Colonic mucosa (tissue), 4 donors: ENCODE measurements around the gene HEATR9. TPM values are rescaled to one million over a fixed set of nuclear protein-coding genes. Genes with fewer than 3 reads are reported as not detected.
"Not testable (repeated sequence)": the region's sequence is repeated elsewhere in the genome, so short reads cannot be mapped to it uniquely, and the experiment has no call there.

Source experiments
- DNase-seq: peaks from one replicate; pipeline ENCODE4 v3.0.0-alpha.2; 2020
- H3K27ac ChIP-seq: fragments of 200-600 bp; one replicate; pipeline ENCODE4 v1.8.0; 2021
- H3K27me3 ChIP-seq: fragments of 200-600 bp; one replicate; pipeline ENCODE4 v1.8.0; 2021
- H3K36me3 ChIP-seq: fragments of 200-600 bp; one replicate; pipeline ENCODE4 v1.8.0; 2021
- H3K4me1 ChIP-seq: fragments of 200-600 bp; one replicate; pipeline ENCODE4 v1.8.0; 2021; ENCODE audit warnings: mild to moderate bottlenecking
- H3K4me3 ChIP-seq: fragments of 200-600 bp; one replicate; pipeline ENCODE4 v1.8.0; 2021
- H3K9ac ChIP-seq, 2 donors: one replicate each; pipeline ENCODE4 v1.7.0; 2013; ENCODE audit warnings: control low read depth in 2 of 2, low read depth in 2 of 2, low read length in 2 of 2
- H3K9me3 ChIP-seq: fragments of 200-600 bp; one replicate; pipeline ENCODE4 v1.8.0; 2021
- intact Hi-C: fragments of 100-400 bp; cut with DNase I; formaldehyde crosslinking; loops from one replicate; pipeline ENCODE4 v1.14.1; 2022
- total RNA-seq, 2 donors: library from RNA; stranded (reverse); fragmentation: NEBNext Ultra II Directional in 1 of 2; extraction: Animal tissue kit (Norgen Biotek cat#: 25700) in 1 of 2; gene quantifications; one replicate each; pipeline ENCODE4 v1.2.1, GENCODE V29; 2021
- TF ChIP-seq, protein P1 (sequence below): fragments of 200-600 bp; IDR thresholded peaks from one replicate; pipeline ENCODE4 v1.8.0; 2022; ENCODE audit warnings: antibody characterized with exemption, mild to moderate bottlenecking
- donor health status: healthy.
- donor health status: DM: no; HTN: no; CAD: no.
- donor health status: DM: no; HTN: no; CAD: no.

Gene HEATR9
- total RNA-seq, 2 donors from 2014 or later: not detected

DNA sequence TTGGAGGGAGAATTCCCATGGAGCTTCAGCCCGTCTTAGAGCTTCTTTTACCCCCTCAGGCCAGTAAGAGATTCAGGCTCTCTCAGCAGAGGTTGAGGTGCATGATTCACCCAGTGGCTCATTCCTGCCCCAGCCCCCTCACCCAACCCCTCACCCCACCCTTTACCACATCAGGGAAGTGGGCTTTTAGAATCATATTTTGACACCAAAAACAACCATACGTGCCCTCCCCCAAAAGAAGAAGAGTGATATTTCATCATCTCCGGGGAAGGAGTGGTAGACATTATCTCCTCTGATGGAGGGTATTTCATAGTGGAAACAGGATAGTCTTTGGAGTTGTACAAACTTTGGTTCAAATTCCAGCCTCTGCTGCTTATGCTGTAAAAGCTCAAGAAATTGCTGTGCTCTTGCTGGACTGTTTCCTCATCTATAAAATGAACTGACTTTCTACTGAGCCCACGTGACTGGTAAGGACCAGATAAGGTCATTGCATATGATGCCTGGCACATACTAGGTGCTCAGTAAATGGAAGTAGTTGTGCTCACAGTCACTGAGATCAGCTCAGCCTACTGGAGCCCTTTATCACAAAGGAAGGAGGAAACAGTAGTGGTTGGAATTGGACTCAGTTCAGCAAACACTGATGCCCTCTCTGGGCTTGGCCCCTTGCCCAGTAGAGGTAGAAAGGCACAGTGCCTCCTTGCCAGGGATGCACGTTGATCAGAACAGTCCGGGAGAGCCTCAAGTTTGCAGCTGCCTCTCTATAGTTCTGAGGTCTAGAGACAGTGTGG, 29.8 kb upstream of the HEATR9 start:
- TF ChIP-seq, protein P1, sequence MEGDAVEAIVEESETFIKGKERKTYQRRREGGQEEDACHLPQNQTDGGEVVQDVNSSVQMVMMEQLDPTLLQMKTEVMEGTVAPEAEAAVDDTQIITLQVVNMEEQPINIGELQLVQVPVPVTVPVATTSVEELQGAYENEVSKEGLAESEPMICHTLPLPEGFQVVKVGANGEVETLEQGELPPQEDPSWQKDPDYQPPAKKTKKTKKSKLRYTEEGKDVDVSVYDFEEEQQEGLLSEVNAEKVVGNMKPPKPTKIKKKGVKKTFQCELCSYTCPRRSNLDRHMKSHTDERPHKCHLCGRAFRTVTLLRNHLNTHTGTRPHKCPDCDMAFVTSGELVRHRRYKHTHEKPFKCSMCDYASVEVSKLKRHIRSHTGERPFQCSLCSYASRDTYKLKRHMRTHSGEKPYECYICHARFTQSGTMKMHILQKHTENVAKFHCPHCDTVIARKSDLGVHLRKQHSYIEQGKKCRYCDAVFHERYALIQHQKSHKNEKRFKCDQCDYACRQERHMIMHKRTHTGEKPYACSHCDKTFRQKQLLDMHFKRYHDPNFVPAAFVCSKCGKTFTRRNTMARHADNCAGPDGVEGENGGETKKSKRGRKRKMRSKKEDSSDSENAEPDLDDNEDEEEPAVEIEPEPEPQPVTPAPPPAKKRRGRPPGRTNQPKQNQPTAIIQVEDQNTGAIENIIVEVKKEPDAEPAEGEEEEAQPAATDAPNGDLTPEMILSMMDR: no peak
- H3K36me3 ChIP-seq: no peaks in the 10 kb centered on the region
- no peaks in the 10 kb centered on the region for H3K9me3 ChIP-seq
- no peak overlapping the region for H3K4me3 ChIP-seq
- intact Hi-C loops: no loop called here
- no peak overlapping the region for H3K9ac ChIP-seq
- H3K27me3 ChIP-seq: no peaks in the 10 kb centered on the region
- DNase-seq: peak; percentile 46
- H3K4me1 ChIP-seq: no peaks in the 10 kb centered on the region
- no peak overlapping the region for H3K27ac ChIP-seq

DNA sequence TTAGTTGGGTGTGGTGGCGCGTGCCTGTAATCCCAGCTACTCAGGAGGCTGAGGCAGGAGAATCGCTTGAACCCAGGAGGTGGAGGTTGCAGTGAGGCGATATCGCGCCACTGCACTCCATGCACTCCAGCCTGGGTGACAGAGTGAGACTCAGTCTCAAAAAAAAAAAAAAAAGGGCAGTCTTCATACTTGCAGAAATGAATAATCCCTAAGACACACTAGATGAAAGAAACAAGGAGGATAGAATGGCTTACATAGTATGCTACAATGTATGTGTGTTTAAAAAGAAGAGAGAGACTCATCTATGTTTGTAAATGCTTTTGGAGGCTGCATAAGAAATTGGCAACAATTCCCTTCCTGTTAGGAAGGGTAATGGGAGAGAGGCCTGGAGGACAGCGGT, 29.1 kb upstream of the HEATR9 start:
- H3K27me3 ChIP-seq, H3K9me3 ChIP-seq, H3K4me1 ChIP-seq, DNase-seq, H3K9ac ChIP-seq, H3K36me3 ChIP-seq, H3K27ac ChIP-seq, H3K4me3 ChIP-seq, intact Hi-C loops: not testable (repeated sequence)

DNA sequence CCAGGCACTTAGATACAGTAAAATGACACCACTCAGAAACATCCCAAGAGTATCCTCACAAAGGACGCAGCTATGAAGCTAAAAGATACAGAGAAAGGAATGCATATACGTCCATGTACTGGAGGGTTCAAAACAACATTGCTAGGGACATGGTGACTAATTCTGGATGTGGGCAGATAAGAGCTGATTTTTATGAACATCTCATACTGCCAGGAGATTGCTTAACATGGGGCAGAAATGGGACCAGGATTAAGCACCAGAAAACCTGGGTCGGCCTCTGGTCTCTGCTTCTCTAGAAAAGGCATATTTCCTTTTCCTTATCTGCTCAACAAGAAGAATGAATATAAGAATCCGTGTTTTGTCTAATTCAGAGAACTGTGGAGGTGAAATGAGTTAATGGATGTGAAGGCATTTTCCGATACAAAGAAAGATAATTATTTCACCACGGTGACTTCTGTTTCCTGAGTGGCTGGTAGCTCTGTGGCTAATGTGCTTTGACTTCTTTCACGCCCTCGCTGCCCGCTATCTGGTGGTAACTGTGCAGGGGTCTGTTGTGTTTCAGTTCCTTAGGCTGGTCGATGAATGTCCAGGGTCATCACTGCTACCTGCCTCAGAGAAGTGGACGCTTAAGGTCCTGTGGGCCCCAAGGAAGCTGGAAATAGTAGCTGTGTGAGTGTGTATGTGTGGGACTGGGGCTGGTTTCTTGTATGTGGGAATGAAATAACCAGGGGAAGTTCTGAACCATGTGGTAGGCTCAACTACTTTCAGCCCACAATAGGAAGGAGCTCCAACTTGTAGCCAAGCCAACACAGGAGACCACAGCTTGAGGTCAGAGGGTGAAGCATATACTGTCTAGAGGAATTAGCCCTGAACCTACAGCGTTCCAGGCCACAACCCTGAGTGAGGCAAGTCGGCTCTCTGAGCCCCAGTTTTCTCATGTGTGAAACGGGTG, 27.2 kb upstream of the HEATR9 start:
- TF ChIP-seq, protein P1: no peak
- no peaks in the 10 kb centered on the region for H3K27me3 ChIP-seq
- H3K36me3 ChIP-seq: no peaks in the 10 kb centered on the region
- no peak overlapping the region for H3K27ac ChIP-seq
- no peaks in the 10 kb centered on the region for H3K4me1 ChIP-seq
- no peak for DNase-seq
- intact Hi-C loops: no loop called here
- no peak overlapping the region for H3K4me3 ChIP-seq
- H3K9me3 ChIP-seq: no peaks in the 10 kb centered on the region
- H3K9ac ChIP-seq: no peak overlapping the region

DNA sequence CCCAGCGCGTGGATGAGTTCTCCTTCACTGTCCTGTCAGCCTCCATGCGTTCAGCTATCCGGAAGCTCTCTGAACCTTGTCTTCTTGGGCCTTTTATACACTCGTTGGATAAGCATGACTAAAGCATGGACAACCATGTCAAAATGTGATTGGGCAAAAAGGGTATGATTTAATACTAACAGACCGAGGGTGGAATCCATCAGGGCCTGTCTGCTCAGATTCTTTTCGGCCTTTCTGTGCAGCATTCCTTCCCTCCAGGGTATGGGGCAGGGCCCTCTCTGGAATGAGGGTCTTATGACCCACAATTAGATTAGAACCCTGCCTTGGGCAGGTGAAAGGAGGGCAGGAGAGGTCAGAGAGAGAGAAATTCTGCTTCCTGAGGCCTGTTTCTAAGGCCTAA, 25.5 kb upstream of the HEATR9 start:
- intact Hi-C loops: no loop called here

DNA sequence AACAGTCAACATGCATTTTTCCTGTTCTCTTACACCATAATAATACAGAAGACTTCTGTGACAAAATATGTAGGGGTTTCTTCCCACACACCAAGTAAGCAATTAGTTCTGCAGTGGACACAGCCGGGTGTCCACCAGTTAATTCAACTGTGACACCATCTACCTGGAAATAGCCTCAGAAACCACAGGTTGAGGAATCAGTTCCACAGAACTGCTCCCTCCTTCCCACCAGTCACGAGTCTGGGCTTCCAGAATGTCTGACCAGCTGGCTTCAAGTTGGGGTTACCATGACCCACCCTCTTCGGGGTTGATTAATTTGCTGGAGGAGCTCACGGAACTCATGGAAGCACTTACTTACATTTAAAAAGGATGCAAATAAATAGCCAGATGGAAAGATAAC, 25.1 kb upstream of the HEATR9 start:
- no peak for DNase-seq
- intact Hi-C loops: no loop called here

More for the DNA sequence above, 25.5 kb upstream of the HEATR9 start:
- Histone ChIP-seq H3K4me3 (no peak overlapping the region), H3K4me1 (no peaks in the 10 kb centered on the region), H3K36me3 (no peaks in the 10 kb centered on the region), H3K9me3 (no peaks in the 10 kb centered on the region), H3K27ac (no peak overlapping the region), H3K27me3 (no peaks in the 10 kb centered on the region), H3K9ac (no peak overlapping the region)
- no peak for DNase-seq
- TF ChIP-seq, protein P1: no peak

More for the DNA sequence above, 25.1 kb upstream of the HEATR9 start:
- H3K27me3 ChIP-seq: no peaks in the 10 kb centered on the region
- no peaks in the 10 kb centered on the region for H3K4me1 ChIP-seq
- TF ChIP-seq, protein P1: no peak
- no peaks in the 10 kb centered on the region for H3K36me3 ChIP-seq
- no peak overlapping the region for H3K27ac ChIP-seq
- H3K9me3 ChIP-seq: no peaks in the 10 kb centered on the region
- H3K4me3 ChIP-seq: no peak overlapping the region
- H3K9ac ChIP-seq: no peak overlapping the region
